ENCODE measurements around the gene ATP1B4.

GRCh38 chrX:120334603-120335002 is 27.3 kb upstream of the ATP1B4 start:
- TF ChIP-seq CTCF (IDR thresholded peaks at IDR 0.05; ENCODE audit: borderline replicate concordance, extremely low read depth, low read length, poor library complexity, severe bottlenecking) (no peak), EZH2 (IDR thresholded peaks at IDR 0.05; ENCODE audit: borderline replicate concordance, low read depth, low read length, severe bottlenecking) (no peak)

Measured in DND-41 (cell line).